Islet of Langerhans (tissue), 1 donor: ENCODE data around the gene SNX33.
"Not testable (repeated sequence)": the region's sequence is repeated elsewhere in the genome, so short reads cannot be mapped to it uniquely, and the experiment has no call there.

ENCODE experiments used
- FAIRE-seq: peaks from one replicate; lab custom pipeline; 2011; peaks lifted over from hg19 to GRCh38; lab: Jason Lieb, UNC

Gene SNX33

GRCh38 chr15:75647370-75648155 lies at the start of gene SNX33:
TSS of gene SNX33 (plus strand) at chr15:75647912. CDS start at chr15:75649103, 1,191 bp downstream.
- FAIRE-seq = no peak

- no peak for FAIRE-seq
Observed at GRCh38 chr15:75598361-75598760, 49.4 kb upstream of the SNX33 start.

DNA sequence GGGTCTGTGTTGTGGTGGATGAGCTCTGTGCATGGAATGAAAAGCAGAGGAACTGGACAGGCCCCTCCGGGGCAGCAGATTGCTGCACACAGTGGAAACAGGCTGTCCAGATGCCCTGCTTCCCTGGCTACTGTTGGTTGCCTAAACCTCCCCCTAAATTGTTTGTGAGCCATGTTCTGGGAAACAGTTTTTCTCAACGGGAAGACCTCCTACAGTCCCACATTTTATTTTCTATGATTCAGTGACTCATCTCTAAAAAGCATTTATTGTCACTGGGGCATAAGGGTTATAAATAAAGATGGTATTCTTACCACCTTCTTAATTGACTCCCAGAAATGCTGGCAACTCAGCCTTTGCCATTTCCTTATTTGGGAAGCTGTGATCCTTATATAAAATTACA lies 48.3 kb upstream of the SNX33 start:
- no peak for FAIRE-seq

DNA sequence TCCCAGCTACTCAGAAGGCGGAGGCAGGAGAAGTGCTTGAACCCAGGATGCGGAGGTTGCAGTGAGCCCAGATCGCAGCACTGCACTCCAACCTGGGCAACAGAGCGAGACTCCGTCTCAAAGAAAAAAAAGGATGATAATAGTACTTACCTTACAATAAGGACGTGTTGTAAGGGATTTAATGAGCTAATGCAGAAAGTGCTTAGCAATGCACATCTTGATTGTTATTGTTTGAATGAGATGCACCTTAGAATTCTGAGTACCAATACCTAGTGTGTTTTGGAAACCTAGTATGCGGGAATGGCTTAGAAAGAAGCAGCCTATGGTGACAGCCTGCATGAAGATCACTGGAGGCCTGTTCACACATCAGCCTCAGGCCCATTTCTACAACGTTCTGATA lies 41.7 kb upstream of the SNX33 start:
- no peak for FAIRE-seq

GRCh38 chr15:75606711-75607699 lies 40.7 kb upstream of the SNX33 start:
- FAIRE-seq = no peak

GRCh38 chr15:75616766-75617165 lies 30.9 kb upstream of the SNX33 start:
- FAIRE-seq = no peak

GRCh38 chr15:75620058-75620820 lies 27.5 kb upstream of the SNX33 start:
- no peak for FAIRE-seq

- no peak for FAIRE-seq
Observed at GRCh38 chr15:75620841-75621391, 26.8 kb upstream of the SNX33 start.

DNA sequence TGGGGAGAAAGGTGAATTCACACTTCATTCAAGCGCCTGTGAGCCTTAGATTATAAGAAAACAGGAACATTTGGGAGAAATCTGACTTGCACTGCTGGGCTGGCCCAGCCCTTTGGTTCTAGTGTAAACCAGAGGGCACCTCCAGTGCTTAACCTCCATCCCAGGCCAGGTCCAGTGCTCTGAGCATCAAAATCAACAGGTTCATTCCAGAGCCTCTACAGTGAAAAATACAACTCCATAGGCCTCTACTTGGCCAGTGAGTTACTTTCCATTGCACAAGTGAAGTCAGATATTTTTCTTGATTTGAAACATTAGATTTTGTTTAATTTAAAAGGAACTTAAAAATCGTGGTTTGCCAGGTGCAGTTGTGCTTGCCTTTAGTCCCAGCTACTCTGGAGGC lies 25.2 kb upstream of the SNX33 start:
- FAIRE-seq = no peak

DNA sequence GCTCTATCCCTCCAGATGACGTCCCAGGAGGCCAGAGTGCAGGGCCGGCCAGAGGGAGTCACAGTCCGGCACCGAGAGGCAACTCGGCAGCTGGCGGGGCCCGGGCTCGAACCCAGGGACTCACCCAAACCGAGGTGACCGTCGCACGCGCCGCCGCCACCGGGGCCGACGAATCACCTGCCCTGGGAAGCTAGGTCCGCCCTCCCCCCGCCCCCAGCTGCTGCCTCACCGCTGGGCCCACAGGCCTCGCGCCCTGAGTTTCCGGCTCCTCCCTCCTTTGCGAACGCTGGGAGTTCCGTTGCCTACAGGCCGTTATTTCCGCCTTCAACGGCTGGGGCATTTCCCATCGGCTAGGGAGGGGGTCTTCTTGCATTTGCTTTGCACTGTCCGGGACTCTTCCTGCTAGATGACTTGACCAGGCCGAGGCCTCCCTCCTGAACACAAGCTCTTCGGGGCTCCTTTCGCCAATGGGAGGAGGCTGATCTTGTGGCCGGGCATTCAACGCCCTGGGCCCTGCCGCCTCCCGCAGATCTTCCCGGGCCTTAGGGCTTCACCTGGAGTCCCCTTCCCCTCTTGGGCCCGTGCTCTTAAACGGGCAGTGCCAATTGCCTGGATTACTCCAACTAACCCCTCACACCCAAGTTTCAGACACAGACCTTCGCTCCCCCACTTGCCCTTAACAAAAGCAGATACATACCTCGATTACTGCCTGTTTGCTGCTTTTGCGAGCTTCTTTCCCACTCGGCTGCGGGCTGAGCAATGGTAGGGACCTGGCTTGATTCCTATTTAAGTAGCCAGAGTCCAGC lies 22.0 kb upstream of the SNX33 start, which contains the start of gene SNUPN:
TSS of gene SNUPN (minus strand) at position 184 of the 806 bp plus-strand sequence. CDS start 4,674 bp downstream, outside the sequence.
- FAIRE-seq = no peak

- FAIRE-seq = no peak
Observed at GRCh38 chr15:75631935-75632334, 15.8 kb upstream of the SNX33 start.

DNA sequence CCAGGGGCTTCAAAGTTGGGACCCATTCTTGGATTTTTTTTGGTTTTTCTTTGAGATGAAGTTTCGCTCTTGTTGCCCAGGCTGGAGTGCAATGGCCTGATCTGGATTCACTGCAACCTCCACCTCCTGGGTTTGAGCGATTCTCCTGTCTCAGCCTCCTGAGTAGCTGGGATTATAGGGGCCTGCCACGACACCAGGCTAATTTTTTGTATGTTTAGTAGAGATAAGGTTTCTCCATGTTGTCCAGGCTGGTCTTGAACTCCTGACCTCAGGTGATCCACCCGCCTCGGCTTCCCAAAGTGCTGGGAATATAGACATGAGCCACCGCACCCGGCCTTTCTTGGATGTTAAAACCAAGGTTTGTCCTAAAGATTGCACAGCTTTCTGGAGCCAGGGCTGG lies 13.8 kb upstream of the SNX33 start:
- not testable (repeated sequence) for FAIRE-seq

GRCh38 chr15:75636026-75636425 lies 11.7 kb upstream of the SNX33 start:
- FAIRE-seq = no peak

DNA sequence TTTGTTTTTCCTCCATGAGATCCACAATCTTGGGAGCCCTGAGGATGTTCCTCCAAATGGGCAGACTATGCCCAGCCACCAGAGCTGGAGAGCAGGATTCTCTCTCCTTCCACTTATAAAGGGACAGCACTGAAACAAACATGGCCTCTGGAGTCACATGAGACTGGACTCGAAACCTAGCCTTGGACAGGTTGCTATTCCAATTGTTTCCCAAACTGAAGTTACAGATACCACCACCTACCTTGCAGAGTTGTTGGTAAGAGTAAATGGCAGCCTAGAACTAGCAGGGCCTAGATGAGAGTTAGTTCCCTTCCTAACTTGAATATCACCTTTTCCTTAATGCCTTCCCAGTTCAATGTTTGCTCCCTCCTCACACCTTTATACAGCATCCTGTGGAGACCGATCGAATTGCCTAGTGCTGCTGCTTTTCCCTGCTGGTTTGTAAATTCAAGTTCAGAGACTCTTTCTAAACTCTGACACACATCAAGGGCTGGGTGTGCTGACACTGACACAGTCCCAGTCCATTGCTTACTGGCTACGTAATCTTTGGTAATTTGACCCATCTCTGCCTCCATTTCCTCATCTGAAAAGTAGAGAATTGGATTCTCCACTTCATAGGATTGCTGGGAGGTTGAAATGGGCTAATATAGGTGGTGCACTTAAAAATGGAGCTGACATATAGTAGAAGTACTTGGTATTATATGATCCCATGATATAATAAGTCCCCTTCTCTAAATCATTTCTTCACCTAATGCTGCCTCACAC lies 10.3 kb upstream of the SNX33 start:
- FAIRE-seq = no peak

DNA sequence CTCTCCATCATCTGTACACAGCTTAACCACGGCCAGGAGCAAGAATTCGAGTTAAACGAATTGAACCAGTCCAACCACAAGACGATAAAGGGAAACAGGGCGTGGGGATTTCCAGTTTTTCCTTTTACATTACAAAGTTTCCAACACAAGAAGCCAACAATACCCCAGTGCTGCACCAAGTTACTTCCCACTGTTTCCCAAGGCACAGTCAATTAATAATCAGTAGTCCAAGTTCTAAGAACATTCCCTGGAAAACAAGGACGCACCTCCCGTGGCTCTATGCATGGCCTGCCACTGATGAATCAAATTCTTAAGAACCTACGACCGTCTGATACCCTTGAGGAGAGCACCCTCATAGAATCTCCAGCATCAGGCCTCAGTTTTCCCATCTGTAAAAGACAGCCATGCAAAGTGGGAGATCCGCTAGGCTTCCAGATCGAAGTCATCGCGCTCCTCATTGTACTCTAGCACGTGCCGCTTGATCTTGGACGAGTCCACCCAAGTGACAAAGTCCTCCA lies 8.5 kb upstream of the SNX33 start:
- no peak for FAIRE-seq

DNA sequence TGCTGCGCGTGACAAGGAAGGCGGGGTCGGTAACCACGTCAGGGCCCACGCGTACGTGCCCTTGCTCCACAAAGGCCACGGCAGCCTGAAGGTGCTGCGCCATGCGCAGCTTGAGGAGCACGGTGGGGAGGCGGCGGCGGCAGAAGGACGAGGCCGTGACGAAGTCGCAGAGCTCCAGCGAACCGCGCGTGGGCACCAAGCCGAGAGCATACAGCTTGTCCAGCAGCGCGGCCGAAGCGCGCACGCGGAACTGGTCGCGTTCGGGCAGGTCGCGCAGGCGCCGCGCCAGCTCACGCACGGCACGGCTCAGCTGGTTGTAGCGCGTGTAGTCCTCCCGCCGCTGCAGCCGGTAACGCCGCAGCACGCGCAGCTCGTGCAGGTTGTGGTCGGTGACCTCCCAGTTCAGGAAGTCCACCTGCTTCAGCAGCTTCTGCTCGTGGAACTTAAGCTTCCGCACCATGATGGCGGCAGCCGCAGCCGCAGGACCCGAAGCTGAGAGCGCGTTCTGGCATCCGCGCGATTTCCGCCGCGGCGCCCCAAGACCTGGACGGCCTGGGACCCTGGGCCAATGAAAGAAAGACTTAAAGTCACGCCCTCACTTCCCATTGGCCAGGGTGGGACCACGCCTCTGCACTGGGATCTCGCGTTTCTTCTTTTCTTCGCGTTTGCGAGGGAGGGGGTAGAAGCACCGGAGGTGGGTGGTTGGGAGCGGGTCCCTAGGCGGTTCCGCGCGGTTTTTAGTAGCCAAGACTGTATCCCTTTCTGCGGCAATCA lies 7.8 kb upstream of the SNX33 start, which contains the start of gene IMP3:
TSS of gene IMP3 (minus strand) at position 516 of the 774 bp plus-strand sequence. CDS start at position 460, 56 bp downstream.
- no peak for FAIRE-seq

- FAIRE-seq = no peak
Observed at GRCh38 chr15:75640483-75641178, 7.1 kb upstream of the SNX33 start.

DNA sequence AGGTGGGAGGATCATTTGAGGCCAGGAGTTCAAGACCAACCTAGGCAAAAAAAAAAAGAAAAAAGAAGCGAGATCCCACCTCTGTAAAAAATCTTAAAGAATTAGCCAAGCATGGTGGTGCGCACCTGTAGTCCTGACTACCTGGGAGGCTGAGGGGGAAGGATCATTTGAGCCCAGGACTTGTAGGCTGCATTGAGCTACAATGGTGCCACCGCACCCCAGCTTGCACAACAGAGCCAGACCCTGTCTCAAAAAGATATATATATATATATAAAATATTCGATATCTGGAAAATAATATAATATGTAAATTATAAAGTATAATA lies 6.6 kb upstream of the SNX33 start:
- no peak for FAIRE-seq

GRCh38 chr15:75641603-75642002 lies 6.1 kb upstream of the SNX33 start:
- no peak for FAIRE-seq
